Gastrocnemius medialis (tissue), 4 donors: Measurements from ENCODE around the gene ZNF208. TPM values are rescaled to one million over a fixed set of nuclear protein-coding genes. Genes with fewer than 3 reads are reported as not detected.

Experiments used
- ATAC-seq, 2 donors: fragments of 150-250 bp; one replicate each; pipeline ENCODE4 v1.9.1; 2016
- DNase-seq, 2 donors: peaks; one replicate each; pipeline ENCODE4 v3.0.0-alpha.2; 2019
- H3K27ac ChIP-seq, 4 donors: fragments of 200-600 bp; sonication (generic); 1 replicate in 1 of 4; 2 replicates in 3 of 4; pipeline ENCODE4 v1.5.1; 2016 to 2018; ENCODE audit warnings: mild to moderate bottlenecking in 2 of 4, moderate library complexity in 1 of 4
- H3K27me3 ChIP-seq, 3 donors: fragments of 200-600 bp; sonication (generic) in 2 of 3; 1 replicate in 1 of 3; 2 replicates in 2 of 3; pipeline versions ENCODE4 v1.5.1 to v1.6.0; 2016 to 2019; ENCODE audit warnings: mild to moderate bottlenecking in 1 of 3, moderate library complexity in 1 of 3
- H3K36me3 ChIP-seq, 2 donors: fragments of 200-600 bp; sonication (generic) in 1 of 2; one replicate each; pipeline ENCODE4 v1.5.1; 2017 to 2018
- H3K4me1 ChIP-seq, 2 donors: fragments of 200-600 bp; sonication (generic) in 1 of 2; one replicate each; pipeline ENCODE4 v1.5.1; 2016 to 2017; ENCODE audit warnings: mild to moderate bottlenecking in 2 of 2
- H3K4me3 ChIP-seq, 4 donors: fragments of 200-600 bp; sonication (generic) in 3 of 4; 1 replicate in 1 of 4; 2 replicates in 3 of 4; pipeline ENCODE4 v1.5.1; 2016 to 2019; ENCODE audit warnings: mild to moderate bottlenecking in 2 of 4
- H3K9me3 ChIP-seq, 3 donors: fragments of 200-600 bp; sonication (generic) in 2 of 3; 1 replicate in 1 of 3; 2 replicates in 2 of 3; pipeline ENCODE4 v1.5.1; 2016 to 2019
- POLR2A ChIP-seq, 2 donors: fragments of 450-650 bp; IDR thresholded peaks; one replicate each; pipeline ENCODE4 v1.6.1; 2017; ENCODE audit warnings: antibody characterized with exemption in 2 of 2, mild to moderate bottlenecking in 2 of 2, moderate library complexity in 2 of 2
- in situ Hi-C, 4 donors: fragments of 200-750 bp; cut with MboI; loops; one replicate each; pipeline versions ENCODE4 v1.15.0 to v1.8.0; 2017; ENCODE audit warnings: low sequenced_read_pairs in 4 of 4
- intact Hi-C: fragments of 100-400 bp; cut with DNase I; formaldehyde crosslinking; loops from one replicate; pipeline ENCODE4 v1.15.1; 2023; ENCODE audit warnings: low total_unique reads
- total RNA-seq, 4 donors: library from RNA; depleted of rRNA; stranded (reverse); fragments of >200 nt; gene quantifications; one replicate each; pipeline versions ENCODE4 v1.1.0 to v1.2.3, GENCODE V29; 2016
- TF ChIP-seq, protein P1 (sequence below), 5 experiments: fragments of 450-650 bp in 3 of 5; fragments of 200-600 bp in 2 of 5; sonication (generic) in 2 of 5; IDR thresholded peaks in 4 of 5; conservative IDR thresholded peaks in 1 of 5; 1 replicate in 4 of 5; 2 replicates in 1 of 5; pipeline ENCODE4 v1.5.1; 2016 to 2019; ENCODE audit warnings: antibody characterized with exemption in 5 of 5, mild to moderate bottlenecking in 3 of 5, moderate library complexity in 3 of 5

The ZNF208 gene
- total RNA-seq, 4 donors from 2014 or later = 0.15 to 2.7 (median 0.31) TPM; not detected in 1

DNA sequence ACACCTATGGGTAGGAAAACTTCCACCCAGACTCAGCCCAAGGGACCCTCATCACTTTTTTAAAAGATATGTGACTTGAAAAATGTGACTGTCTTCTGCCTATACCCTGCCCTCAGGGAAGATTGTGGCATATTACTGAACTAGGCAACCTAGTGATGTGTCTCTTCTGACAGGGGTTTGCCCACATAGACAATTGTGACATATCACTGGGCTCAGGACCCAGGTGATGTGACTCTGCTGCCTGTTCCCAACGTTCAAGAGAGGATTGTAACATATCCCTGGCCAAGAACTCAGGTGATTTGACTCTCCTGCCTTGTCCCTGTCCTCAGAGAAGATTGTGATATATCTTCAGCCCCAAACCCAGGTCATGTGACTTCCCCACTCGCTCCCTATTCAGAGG is 88.5 kb downstream of the ZNF208 start:
- DNase-seq = no peak
- Histone ChIP-seq H3K27ac (no peak overlapping the region), H3K4me1 (no peaks in the 10 kb centered on the region), H3K4me3 (no peak overlapping the region), H3K27me3 (no peaks in the 10 kb centered on the region), H3K9me3 (no peaks in the 10 kb centered on the region), H3K36me3 (no peaks in the 10 kb centered on the region)
- intact Hi-C loops (no loop called here), in situ Hi-C loops (no loop called here)
- no peak for ATAC-seq
- TF ChIP-seq, protein P1, sequence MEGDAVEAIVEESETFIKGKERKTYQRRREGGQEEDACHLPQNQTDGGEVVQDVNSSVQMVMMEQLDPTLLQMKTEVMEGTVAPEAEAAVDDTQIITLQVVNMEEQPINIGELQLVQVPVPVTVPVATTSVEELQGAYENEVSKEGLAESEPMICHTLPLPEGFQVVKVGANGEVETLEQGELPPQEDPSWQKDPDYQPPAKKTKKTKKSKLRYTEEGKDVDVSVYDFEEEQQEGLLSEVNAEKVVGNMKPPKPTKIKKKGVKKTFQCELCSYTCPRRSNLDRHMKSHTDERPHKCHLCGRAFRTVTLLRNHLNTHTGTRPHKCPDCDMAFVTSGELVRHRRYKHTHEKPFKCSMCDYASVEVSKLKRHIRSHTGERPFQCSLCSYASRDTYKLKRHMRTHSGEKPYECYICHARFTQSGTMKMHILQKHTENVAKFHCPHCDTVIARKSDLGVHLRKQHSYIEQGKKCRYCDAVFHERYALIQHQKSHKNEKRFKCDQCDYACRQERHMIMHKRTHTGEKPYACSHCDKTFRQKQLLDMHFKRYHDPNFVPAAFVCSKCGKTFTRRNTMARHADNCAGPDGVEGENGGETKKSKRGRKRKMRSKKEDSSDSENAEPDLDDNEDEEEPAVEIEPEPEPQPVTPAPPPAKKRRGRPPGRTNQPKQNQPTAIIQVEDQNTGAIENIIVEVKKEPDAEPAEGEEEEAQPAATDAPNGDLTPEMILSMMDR (IDR thresholded peaks at IDR 0.05 in 4 of 5, conservative IDR thresholded peaks at IDR 0.05 in 1 of 5) = no peak
- TF ChIP-seq POLR2A (IDR thresholded peaks at IDR 0.05) = no peak

DNA sequence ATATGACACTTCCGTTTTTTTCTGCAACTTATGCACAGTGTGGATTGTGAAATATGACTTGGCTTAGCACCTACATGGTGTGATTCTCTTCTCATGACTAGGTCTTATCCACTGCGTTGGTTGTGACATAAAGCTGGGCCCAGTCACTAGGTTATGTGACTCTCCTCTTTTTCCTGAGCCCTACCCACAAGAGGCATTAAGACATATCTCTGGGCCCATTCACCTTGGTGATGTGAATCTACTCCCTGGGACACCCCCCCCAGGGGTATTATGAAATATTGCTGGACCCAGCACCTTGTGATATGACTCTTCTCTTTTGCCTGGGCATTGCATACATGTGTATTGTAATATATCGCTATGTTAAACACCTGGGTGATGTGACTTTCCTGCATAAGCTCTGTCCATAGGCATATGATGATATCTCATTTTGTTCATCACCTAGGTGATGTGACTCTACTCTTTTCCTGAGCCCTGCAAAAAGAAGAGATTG is 89.0 kb downstream of the ZNF208 start:
- H3K4me1 ChIP-seq = no peaks in the 10 kb centered on the region
- ATAC-seq = no peak
- no peak overlapping the region for H3K27ac ChIP-seq
- intact Hi-C loops (no loop called here), in situ Hi-C loops (no loop called here)
- no peak overlapping the region for H3K4me3 ChIP-seq
- H3K27me3 ChIP-seq = no peaks in the 10 kb centered on the region
- no peaks in the 10 kb centered on the region for H3K9me3 ChIP-seq
- no peak for TF ChIP-seq POLR2A (IDR thresholded peaks at IDR 0.05)
- TF ChIP-seq, protein P1 (IDR thresholded peaks at IDR 0.05 in 4 of 5, conservative IDR thresholded peaks at IDR 0.05 in 1 of 5) = no peak
- no peaks in the 10 kb centered on the region for H3K36me3 ChIP-seq
- DNase-seq = no peak

DNA sequence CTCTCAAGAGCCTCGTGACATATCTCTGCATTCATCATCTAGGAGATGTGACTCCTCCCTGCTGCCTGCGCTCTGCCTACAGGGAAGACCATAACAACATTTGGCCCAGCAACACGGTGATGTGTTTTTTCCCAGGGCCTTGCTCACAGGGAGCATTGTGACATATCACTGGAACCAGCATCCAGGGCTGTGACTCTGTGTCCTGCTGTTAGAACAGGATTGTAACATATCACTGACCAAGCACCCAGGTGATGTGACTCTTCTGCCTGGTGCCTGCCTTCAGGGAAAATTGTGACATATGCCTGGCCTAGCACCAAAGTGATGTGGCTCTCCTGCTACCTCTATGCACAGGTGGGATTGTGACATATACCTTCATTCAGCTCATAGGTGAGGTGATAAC is 95.3 kb downstream of the ZNF208 start:
- no peaks in the 10 kb centered on the region for H3K9me3 ChIP-seq
- TF ChIP-seq POLR2A (IDR thresholded peaks at IDR 0.05) = no peak
- TF ChIP-seq, protein P1 (IDR thresholded peaks at IDR 0.05 in 4 of 5, conservative IDR thresholded peaks at IDR 0.05 in 1 of 5) = no peak
- no peak overlapping the region for H3K4me3 ChIP-seq
- H3K27ac ChIP-seq = no peak overlapping the region
- ATAC-seq (no peak), DNase-seq (no peak)
- no peaks in the 10 kb centered on the region for H3K4me1 ChIP-seq
- intact Hi-C loops (no loop called here), in situ Hi-C loops (no loop called here)
- H3K36me3 ChIP-seq = no peaks in the 10 kb centered on the region
- no peaks in the 10 kb centered on the region for H3K27me3 ChIP-seq

DNA sequence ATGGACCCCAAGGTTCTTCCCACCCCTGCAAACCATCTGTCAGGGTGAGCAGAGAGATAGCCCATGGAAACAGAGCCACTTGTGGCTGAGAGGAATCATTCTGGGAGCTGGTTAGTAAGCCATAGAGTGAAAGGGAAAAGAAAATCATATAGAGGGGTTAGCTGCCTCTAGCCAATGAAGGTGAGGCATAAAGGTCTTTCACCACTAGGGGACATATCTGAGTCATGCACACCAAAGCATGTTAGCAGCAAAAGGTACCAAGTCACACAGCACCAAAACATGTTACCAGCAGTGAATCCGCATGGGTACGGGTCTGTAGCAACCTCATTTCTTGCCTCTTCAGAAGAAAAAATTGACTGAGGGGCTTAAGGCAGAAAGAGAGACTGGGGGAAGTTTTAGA is 98.1 kb downstream of the ZNF208 start:
- Histone ChIP-seq H3K4me3 (no peak overlapping the region), H3K9me3 (no peaks in the 10 kb centered on the region), H3K36me3 (no peaks in the 10 kb centered on the region), H3K27ac (no peak overlapping the region), H3K27me3 (no peaks in the 10 kb centered on the region), H3K4me1 (no peaks in the 10 kb centered on the region)
- TF ChIP-seq, protein P1 (IDR thresholded peaks at IDR 0.05 in 4 of 5, conservative IDR thresholded peaks at IDR 0.05 in 1 of 5) = no peak
- no peak for TF ChIP-seq POLR2A (IDR thresholded peaks at IDR 0.05)
- intact Hi-C loops = no loop called here
- ATAC-seq (no peak), DNase-seq (no peak)
- in situ Hi-C loops = no loop called here

DNA sequence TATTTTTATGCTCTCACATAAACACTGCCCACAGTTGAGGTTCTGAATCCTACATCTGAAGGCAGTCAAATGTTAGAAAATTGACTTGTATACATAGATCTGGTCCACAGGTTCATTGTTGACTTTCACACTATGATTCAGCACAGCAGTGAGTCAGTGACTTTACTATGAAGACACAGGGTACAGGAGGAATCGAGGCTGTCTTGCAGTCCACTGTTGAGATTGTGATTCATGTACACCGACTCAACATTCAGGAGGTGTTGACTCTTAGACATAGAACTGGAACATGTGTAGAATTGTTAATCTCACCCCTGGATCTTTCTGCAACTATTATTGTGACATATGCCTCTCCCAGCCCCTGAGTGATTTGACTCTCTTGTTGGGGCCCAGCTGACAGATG is 100.4 kb downstream of the ZNF208 start:
- H3K27me3 ChIP-seq = no peaks in the 10 kb centered on the region
- no peaks in the 10 kb centered on the region for H3K4me1 ChIP-seq
- H3K4me3 ChIP-seq = no peak overlapping the region
- no peak for ATAC-seq
- H3K36me3 ChIP-seq = no peaks in the 10 kb centered on the region
- in situ Hi-C loops (no loop called here), intact Hi-C loops (no loop called here)
- no peak for DNase-seq
- H3K9me3 ChIP-seq = no peaks in the 10 kb centered on the region
- no peak overlapping the region for H3K27ac ChIP-seq
- TF ChIP-seq, protein P1 (IDR thresholded peaks at IDR 0.05 in 4 of 5, conservative IDR thresholded peaks at IDR 0.05 in 1 of 5) = no peak
- TF ChIP-seq POLR2A (IDR thresholded peaks at IDR 0.05) = no peak
